Peyer's patch (tissue), 4 donors: ENCODE data around the gene KIFC3. TPM values are rescaled to one million over a fixed set of nuclear protein-coding genes. Genes with fewer than 3 reads are reported as not detected.
"Not testable (repeated sequence)": the region's sequence is repeated elsewhere in the genome, so short reads cannot be mapped to it uniquely, and the experiment has no call there.

Experiments used
- DNase-seq, 3 donors: peaks; one replicate each; pipeline ENCODE4 v3.0.0-alpha.2; 2017 to 2019
- H3K27ac ChIP-seq, 4 donors: fragments of 200-600 bp; sonication (generic); one replicate each; pipeline ENCODE4 v1.5.1; 2016 to 2019
- H3K27me3 ChIP-seq, 2 donors: fragments of 200-600 bp; sonication (generic); one replicate each; pipeline ENCODE4 v1.5.1; 2019
- H3K36me3 ChIP-seq, 3 donors: fragments of 200-600 bp; sonication (generic); one replicate each; pipeline ENCODE4 v1.5.1; 2016 to 2019
- H3K4me1 ChIP-seq, 4 donors: fragments of 200-600 bp; sonication (generic); one replicate each; pipeline ENCODE4 v1.5.1; 2016 to 2019
- H3K4me3 ChIP-seq, 4 donors: fragments of 200-600 bp; sonication (generic); 1 replicate in 3 of 4; 2 replicates in 1 of 4; pipeline ENCODE4 v1.5.1; 2016 to 2019; ENCODE audit warnings: mild to moderate bottlenecking in 1 of 4
- H3K9me3 ChIP-seq, 4 donors: fragments of 200-600 bp; sonication (generic); one replicate each; pipeline ENCODE4 v1.5.1; 2016 to 2019; ENCODE audit warnings: mild to moderate bottlenecking in 1 of 4
- CTCF ChIP-seq, 6 experiments: fragments of 450-650 bp in 4 of 6; fragments of 200-600 bp in 2 of 6; sonication (generic) in 1 of 6; IDR thresholded peaks; one replicate each; pipeline ENCODE4 v1.5.1; 2017 to 2019; ENCODE audit warnings: antibody characterized with exemption in 6 of 6, mild to moderate bottlenecking in 3 of 6, moderate library complexity in 1 of 6
- POLR2A ChIP-seq, 2 donors: fragments of 450-650 bp; IDR thresholded peaks; one replicate each; pipeline ENCODE4 v1.5.1; 2017; ENCODE audit warnings: antibody characterized with exemption in 2 of 2, mild to moderate bottlenecking in 2 of 2, moderate library complexity in 2 of 2
- total RNA-seq, 4 donors: library from RNA; depleted of rRNA; stranded (reverse); fragments of >200 nt; gene quantifications; one replicate each; pipeline ENCODE4 v1.1.0, GENCODE V29; 2016

The KIFC3 gene
- total RNA-seq, 4 donors from 2014 or later: 29.7 to 530 (median 272) TPM

GRCh38 chr16:57747091-57747490 lies 55.2 kb downstream of the KIFC3 start:
- no peak overlapping the region for H3K4me3 ChIP-seq
- no peaks in the 10 kb centered on the region for H3K9me3 ChIP-seq
- peaks cover 0 to 5% (median 0%) of the 10 kb centered on the region in 3 donors for H3K36me3 ChIP-seq
- H3K27me3 ChIP-seq: no peaks in the 10 kb centered on the region
- H3K27ac ChIP-seq: no peak overlapping the region
- TF ChIP-seq CTCF (IDR thresholded peaks at IDR 0.05): no peak
- TF ChIP-seq POLR2A (IDR thresholded peaks at IDR 0.05): no peak
- DNase-seq: no peak
- no peaks in the 10 kb centered on the region for H3K4me1 ChIP-seq

- not testable (repeated sequence) for H3K36me3 ChIP-seq, H3K27ac ChIP-seq
These were observed 56.0 kb downstream of the KIFC3 start for GRCh38 chr16:57746316-57746715.

GRCh38 chr16:57745768-57746167 lies 56.5 kb downstream of the KIFC3 start:
- Histone ChIP-seq H3K27ac (no peak overlapping the region), H3K36me3 (peaks cover 0 to 5% (median 0%) of the 10 kb centered on the region in 3 donors), H3K4me3 (no peak overlapping the region), H3K4me1 (no peaks in the 10 kb centered on the region), H3K9me3 (no peaks in the 10 kb centered on the region), H3K27me3 (no peaks in the 10 kb centered on the region)
- no peak for DNase-seq
- no peak for TF ChIP-seq CTCF (IDR thresholded peaks at IDR 0.05)
- no peak for TF ChIP-seq POLR2A (IDR thresholded peaks at IDR 0.05)

More at GRCh38 chr16:57746316-57746715, 56.0 kb downstream of the KIFC3 start:
- not testable (repeated sequence) for H3K9me3 ChIP-seq, H3K4me3 ChIP-seq, DNase-seq, H3K27me3 ChIP-seq, H3K4me1 ChIP-seq

GRCh38 chr16:57744642-57744903 lies 57.7 kb downstream of the KIFC3 start:
- Histone ChIP-seq H3K4me3 (no peak overlapping the region), H3K9me3 (no peaks in the 10 kb centered on the region), H3K36me3 (peaks cover 0 to 5% (median 0%) of the 10 kb centered on the region in 3 donors), H3K27ac (no peak overlapping the region), H3K27me3 (no peaks in the 10 kb centered on the region), H3K4me1 (no peaks in the 10 kb centered on the region)
- no peak for DNase-seq
- TF ChIP-seq CTCF (IDR thresholded peaks at IDR 0.05) (no peak), POLR2A (IDR thresholded peaks at IDR 0.05) (no peak)

- Histone ChIP-seq H3K36me3 (peaks cover 0 to 5% (median 0%) of the 10 kb centered on the region in 3 donors), H3K9me3 (no peaks in the 10 kb centered on the region), H3K27me3 (no peaks in the 10 kb centered on the region), H3K4me3 (no peak overlapping the region), H3K4me1 (no peaks in the 10 kb centered on the region), H3K27ac (no peak overlapping the region)
- TF ChIP-seq POLR2A (IDR thresholded peaks at IDR 0.05) (no peak), CTCF (IDR thresholded peaks at IDR 0.05) (no peak)
- DNase-seq: no peak
These were observed 58.2 kb downstream of the KIFC3 start for GRCh38 chr16:57743886-57744641.

GRCh38 chr16:57743458-57743857 lies 58.8 kb downstream of the KIFC3 start:
- H3K9me3 ChIP-seq: no peaks in the 10 kb centered on the region
- no peak for DNase-seq
- peaks cover 0 to 5% (median 0%) of the 10 kb centered on the region in 3 donors for H3K36me3 ChIP-seq
- no peak overlapping the region for H3K27ac ChIP-seq
- no peaks in the 10 kb centered on the region for H3K27me3 ChIP-seq
- H3K4me3 ChIP-seq: no peak overlapping the region
- TF ChIP-seq CTCF (IDR thresholded peaks at IDR 0.05) (no peak), POLR2A (IDR thresholded peaks at IDR 0.05) (no peak)
- H3K4me1 ChIP-seq: no peaks in the 10 kb centered on the region
